Measurements from ENCODE around the gene GNRH2.
"Not testable (repeated sequence)": the region's sequence is repeated elsewhere in the genome, so short reads cannot be mapped to it uniquely, and the experiment has no call there.

The GNRH2 gene

GRCh38 chr20:3043322-3043721, at the start of gene GNRH2:
TSS of gene GNRH2 (plus strand) at chr20:3043622. CDS start at chr20:3044415, 793 bp downstream.
- DNase-seq: no peak

GRCh38 chr20:2995796-2996195, 47.6 kb upstream of the GNRH2 start:
- DNase-seq: no peak

- DNase-seq: no peak
Observed at GRCh38 chr20:2998728-2999127, 44.7 kb upstream of the GNRH2 start.

GRCh38 chr20:3000852-3001523, 42.4 kb upstream of the GNRH2 start:
- DNase-seq: no peak

- DNase-seq: no peak
Observed at GRCh38 chr20:3003416-3003815, 40.0 kb upstream of the GNRH2 start.

GRCh38 chr20:3010985-3011723, 32.3 kb upstream of the GNRH2 start:
- DNase-seq: no peak

- no peak for DNase-seq
Observed at GRCh38 chr20:3011752-3012151, 31.7 kb upstream of the GNRH2 start.

GRCh38 chr20:3013771-3014170, 29.7 kb upstream of the GNRH2 start:
- DNase-seq: no peak

GRCh38 chr20:3014179-3014578, 29.2 kb upstream of the GNRH2 start:
- no peak for DNase-seq

- DNase-seq: no peak
Observed at GRCh38 chr20:3014662-3015061, 28.8 kb upstream of the GNRH2 start.

- DNase-seq: not testable (repeated sequence)
Observed at GRCh38 chr20:3015302-3015701, 28.1 kb upstream of the GNRH2 start.

- no peak for DNase-seq
Observed at GRCh38 chr20:3021327-3021726, 22.1 kb upstream of the GNRH2 start.

- no peak for DNase-seq
Observed at GRCh38 chr20:3021777-3022176, 21.6 kb upstream of the GNRH2 start.

- not testable (repeated sequence) for DNase-seq
Observed at GRCh38 chr20:3022559-3023490, 20.6 kb upstream of the GNRH2 start.

GRCh38 chr20:3027987-3028386, 15.4 kb upstream of the GNRH2 start:
- DNase-seq: no peak

- no peak for DNase-seq
Observed at GRCh38 chr20:3031524-3032147, 11.8 kb upstream of the GNRH2 start.

- DNase-seq: no peak
Observed at GRCh38 chr20:3032624-3033023, 10.8 kb upstream of the GNRH2 start.

GRCh38 chr20:3037654-3038053, 5.8 kb upstream of the GNRH2 start:
- DNase-seq: no peak

- no peak for DNase-seq
Observed at GRCh38 chr20:3038454-3038853, 5.0 kb upstream of the GNRH2 start.

GRCh38 chr20:3039426-3039825, 4.0 kb upstream of the GNRH2 start:
- no peak for DNase-seq

GRCh38 chr20:3040086-3040485, 3.3 kb upstream of the GNRH2 start:
- DNase-seq: no peak

GRCh38 chr20:3041854-3042409, 1.5 kb upstream of the GNRH2 start:
- peak; percentile 54 for DNase-seq

GRCh38 chr20:3042625-3043024, 797 bp upstream of the GNRH2 start:
- DNase-seq: no peak
